IPS-18c (cell line): ENCODE data around the gene DCK.
A peak's percentile ranks its signal among the peaks of the same experiment; 100 is the strongest.
"Not testable (repeated sequence)": the region's sequence is repeated elsewhere in the genome, so short reads cannot be mapped to it uniquely, and the experiment has no call there.

Experiments
- H3K4me3 ChIP-seq: 2 replicates; pipeline ENCODE4 v1.7.0; 2013; ENCODE audit warnings: low read depth, mild to moderate bottlenecking, low read length, moderate library complexity; ENCODE audit not compliant: insufficient read depth
- H3K9me3 ChIP-seq: one replicate; pipeline ENCODE4 v1.6.1; 2013; ENCODE audit warnings: mild to moderate bottlenecking, low read length, moderate library complexity; ENCODE audit not compliant: control insufficient read depth, insufficient read depth

DCK gene

GRCh38 chr4:71029504-71029903 lies 36.1 kb downstream of the DCK start:
- no peaks in the 10 kb centered on the region for H3K9me3 ChIP-seq
- no peak overlapping the region for H3K4me3 ChIP-seq

DNA sequence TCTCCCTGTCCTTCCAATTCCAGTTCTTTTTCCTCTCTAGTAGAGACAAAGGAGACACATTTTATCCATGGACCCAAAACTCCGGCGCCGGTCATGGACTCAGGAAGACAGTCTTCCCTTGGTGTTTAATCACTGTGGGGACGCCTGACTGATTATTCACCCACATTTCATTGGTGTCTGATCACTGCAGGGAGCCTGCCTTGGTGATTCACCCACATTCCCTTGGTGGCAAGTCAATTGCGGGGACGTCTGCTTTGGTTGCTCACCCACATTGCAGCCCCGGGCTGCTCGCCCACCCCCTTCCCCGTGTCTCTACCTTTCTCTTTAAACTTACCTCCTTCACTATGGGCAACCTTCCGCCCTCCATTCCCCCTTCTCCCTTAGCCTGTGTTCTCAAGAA lies 38.7 kb downstream of the DCK start:
- not testable (repeated sequence) for H3K4me3 ChIP-seq, H3K9me3 ChIP-seq

DNA sequence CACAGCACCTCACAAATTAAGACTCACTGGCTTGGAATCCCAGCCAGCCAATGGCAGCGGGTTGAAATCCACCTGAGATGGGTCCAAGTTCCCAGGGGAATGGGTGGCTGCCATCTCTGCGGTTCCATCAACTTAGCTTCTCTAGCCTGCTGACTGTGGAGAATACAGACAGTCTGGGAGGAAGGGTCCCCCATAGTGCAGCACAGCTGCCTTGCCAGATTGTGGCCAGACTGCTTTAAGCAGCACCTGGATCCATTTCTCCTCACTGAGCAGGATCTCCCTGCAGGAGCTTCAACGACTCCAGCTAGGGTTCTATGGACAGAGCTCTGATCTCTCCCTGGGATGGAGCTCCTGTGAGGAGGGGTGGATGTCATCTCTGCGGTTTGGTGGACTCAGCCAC lies 51.8 kb downstream of the DCK start:
- Histone ChIP-seq H3K9me3 (peaks cover 2% of the 10 kb centered on the region), H3K4me3 (no peak overlapping the region)

- Histone ChIP-seq H3K4me3 (no peak overlapping the region), H3K9me3 (no peaks in the 10 kb centered on the region)
Measured at GRCh38 chr4:71049395-71049794, 55.9 kb downstream of the DCK start.

DNA sequence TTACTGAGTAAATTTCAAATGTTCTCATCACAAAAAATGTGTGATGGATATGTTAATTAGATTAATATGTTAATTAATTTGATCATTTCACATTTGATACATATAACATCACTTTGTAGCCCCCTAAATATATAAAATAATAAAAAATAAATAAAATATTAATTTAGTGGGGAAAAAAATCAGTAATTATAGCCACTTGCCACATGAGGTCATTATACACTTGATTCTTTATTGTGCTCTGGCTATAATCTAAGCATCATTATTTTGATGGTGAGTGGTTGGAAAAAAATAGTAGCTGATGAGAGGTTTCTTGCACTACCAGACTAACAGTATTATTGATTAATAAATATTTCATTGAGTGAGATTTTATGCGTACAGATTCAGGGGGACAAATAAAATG lies 57.4 kb downstream of the DCK start:
- Histone ChIP-seq H3K4me3 (no peak overlapping the region), H3K9me3 (no peaks in the 10 kb centered on the region)

DNA sequence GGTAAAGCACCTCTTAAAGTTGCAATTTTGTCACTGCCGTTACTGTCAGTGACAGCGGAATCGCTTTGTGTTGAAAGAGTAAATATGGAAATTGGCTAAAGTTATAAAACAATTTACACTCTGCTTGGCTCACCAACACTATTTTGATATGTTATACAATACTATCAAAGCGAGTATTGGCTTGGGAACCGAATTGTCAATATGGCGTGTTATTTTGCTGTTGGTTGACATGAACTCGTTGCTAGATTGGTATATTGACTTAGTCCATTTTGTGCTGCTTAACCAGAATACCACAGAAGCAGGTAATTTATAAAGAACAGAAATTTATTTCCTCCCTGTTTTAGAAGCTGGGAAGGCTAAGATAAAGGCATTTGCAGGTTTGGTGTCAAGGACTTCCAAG lies 58.6 kb downstream of the DCK start:
- no peaks in the 10 kb centered on the region for H3K9me3 ChIP-seq
- no peak overlapping the region for H3K4me3 ChIP-seq

DNA sequence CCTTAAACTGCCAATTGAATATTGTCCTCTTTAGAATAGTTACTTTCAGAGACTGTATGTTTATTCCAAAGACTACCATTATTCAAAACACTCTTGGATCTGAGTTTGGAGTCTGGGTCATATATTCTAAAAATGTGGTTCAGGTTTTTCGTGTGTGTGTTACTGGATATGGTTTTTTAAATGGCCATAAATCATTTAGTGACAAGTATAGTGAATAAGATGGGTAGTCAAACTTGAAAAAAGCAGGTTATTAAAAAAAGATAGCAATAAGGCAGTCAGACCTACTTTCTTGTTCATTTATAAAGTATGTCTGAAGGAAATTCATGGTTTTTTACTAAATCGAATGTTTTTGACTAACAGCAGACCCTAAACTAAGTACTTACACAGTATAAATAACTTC lies 59.3 kb downstream of the DCK start:
- H3K9me3 ChIP-seq, result no peaks in the 10 kb centered on the region

GRCh38 chr4:71053613-71054012 lies 60.2 kb downstream of the DCK start:
- H3K9me3 ChIP-seq, H3K4me3 ChIP-seq: not testable (repeated sequence)

More for the DNA sequence above, 59.3 kb downstream of the DCK start:
- H3K4me3 ChIP-seq, result no peak overlapping the region

GRCh38 chr4:71059573-71059972 lies 66.1 kb downstream of the DCK start:
- H3K9me3 ChIP-seq, result not testable (repeated sequence)
- peak overlapping the region; percentile 16; the same call in 1 of the 2 replicates for H3K4me3 ChIP-seq

- Histone ChIP-seq H3K9me3 (no peaks in the 10 kb centered on the region), H3K4me3 (no peak overlapping the region)
Measured at GRCh38 chr4:71062436-71062835, 69.0 kb downstream of the DCK start.

GRCh38 chr4:71063711-71064110 lies 70.3 kb downstream of the DCK start:
- Histone ChIP-seq H3K9me3 (no peaks in the 10 kb centered on the region), H3K4me3 (no peak overlapping the region)

GRCh38 chr4:71064521-71064920 lies 71.1 kb downstream of the DCK start:
- no peaks in the 10 kb centered on the region for H3K9me3 ChIP-seq

DNA sequence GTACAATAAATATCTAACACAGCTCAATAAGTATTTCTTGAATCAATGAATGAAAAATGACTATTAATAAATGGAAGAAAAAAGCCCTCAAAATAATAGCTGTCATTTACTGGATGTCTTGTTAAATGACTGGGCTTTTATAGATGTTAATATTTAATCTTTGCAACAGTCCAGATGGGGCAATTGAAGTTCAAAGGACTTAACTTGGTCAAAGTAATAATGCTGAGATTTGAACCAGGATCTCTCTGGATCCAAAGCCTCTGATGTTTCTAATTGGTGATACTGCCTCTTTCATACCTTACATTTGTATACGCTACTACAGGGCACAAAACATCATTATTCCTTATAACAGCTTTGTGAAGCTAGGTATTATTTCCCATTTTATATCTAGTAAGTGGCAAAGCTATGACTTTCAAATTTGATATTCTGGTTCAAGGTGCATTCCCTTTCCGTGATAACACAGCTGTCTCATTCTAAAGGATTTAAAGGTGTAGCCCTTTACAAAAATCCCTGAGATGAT lies 72.6 kb downstream of the DCK start:
- Histone ChIP-seq H3K4me3 (no peak overlapping the region), H3K9me3 (no peaks in the 10 kb centered on the region)

More at GRCh38 chr4:71064521-71064920, 71.1 kb downstream of the DCK start:
- H3K4me3 ChIP-seq, result no peak overlapping the region

GRCh38 chr4:71066737-71067716 lies 73.6 kb downstream of the DCK start:
- H3K9me3 ChIP-seq, result no peaks in the 10 kb centered on the region
- no peak overlapping the region for H3K4me3 ChIP-seq

DNA sequence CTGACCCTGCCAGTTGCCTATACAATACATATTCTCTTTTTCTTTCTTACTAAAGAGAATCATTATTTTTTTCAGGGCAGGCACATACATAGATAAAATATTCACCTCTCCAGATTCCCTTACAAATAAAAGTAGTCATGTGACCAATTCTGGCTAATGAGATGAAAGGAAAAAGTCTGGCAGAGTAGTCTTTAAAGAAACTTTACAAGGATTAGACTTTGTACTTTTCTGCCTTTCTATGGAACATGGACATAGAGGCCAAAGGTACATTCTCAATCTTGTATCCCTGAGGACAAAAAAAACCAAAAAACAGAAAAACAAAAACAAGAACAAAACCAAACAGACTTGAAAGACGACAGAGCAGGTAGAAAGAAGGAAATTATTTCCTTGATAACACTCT lies 75.6 kb downstream of the DCK start:
- H3K9me3 ChIP-seq, result no peaks in the 10 kb centered on the region
- no peak overlapping the region for H3K4me3 ChIP-seq

- H3K9me3 ChIP-seq, result no peaks in the 10 kb centered on the region
- no peak overlapping the region for H3K4me3 ChIP-seq
Measured at GRCh38 chr4:71070015-71070414, 76.6 kb downstream of the DCK start.

GRCh38 chr4:71074452-71075299 lies 81.2 kb downstream of the DCK start:
- H3K4me3 ChIP-seq, result no peak overlapping the region

More at GRCh38 chr4:71074452-71075299, 81.2 kb downstream of the DCK start:
- H3K9me3 ChIP-seq, result no peaks in the 10 kb centered on the region
